T-helper 22 cell (primary cell): Measurements from ENCODE around the gene CLCNKA.

Experiments used
- DNase-seq: peaks from one replicate; pipeline ENCODE4 v3.0.0-alpha.2; 2020; ENCODE audit warnings: low read depth

Gene CLCNKA

DNA sequence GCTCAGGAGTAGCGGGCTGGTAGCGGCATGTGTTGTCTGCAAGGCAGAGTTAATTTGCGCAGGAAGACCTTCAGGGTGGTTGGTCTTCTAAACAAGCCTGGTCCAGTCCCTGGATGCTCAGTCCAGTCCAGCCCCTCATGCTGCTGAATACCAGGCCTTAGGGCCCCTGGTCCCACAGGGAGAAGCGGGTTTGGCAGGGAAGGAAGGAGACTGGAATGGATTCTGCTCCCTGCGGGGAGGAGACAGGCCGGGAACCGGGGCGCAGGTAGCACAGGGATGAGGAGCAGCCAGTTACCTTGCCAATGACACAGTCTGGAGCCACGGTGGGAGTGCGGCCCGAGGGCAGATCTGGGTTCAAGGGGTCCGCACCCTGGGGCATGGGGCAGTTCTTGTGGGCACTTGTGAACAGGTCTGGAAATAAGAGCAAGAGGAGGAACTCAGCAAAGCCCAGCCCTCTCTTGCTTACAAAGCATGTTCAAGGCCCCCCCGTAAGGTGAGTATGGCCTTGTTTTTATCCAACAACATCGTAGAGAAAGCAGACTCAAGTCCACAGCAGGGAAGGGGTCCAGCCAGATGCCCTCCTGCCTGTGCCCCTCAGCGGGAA lies 41.5 kb downstream of the CLCNKA start:
- no peak for DNase-seq

DNA sequence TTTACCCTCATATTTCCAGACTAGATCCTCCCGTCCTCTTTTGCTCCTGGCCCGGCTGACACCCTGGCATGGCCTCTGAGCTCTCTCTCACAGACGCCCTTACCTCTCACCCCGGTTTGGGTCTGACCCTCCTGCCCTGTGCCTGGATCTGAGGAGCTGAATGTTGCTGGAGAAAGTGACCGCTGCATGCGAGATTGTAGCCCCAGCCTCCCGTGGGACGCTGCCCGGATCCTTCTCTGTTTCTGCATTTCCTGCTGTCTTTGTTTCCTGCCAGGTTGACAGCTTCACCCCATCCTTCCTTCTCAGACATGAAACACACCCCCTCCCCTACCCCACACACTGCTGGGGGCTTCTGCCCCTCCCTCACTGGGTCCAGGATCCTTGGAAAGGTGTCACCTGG lies 42.1 kb downstream of the CLCNKA start:
- no peak for DNase-seq

- DNase-seq: no peak
Observed at GRCh38 chr1:16064536-16065268, 42.9 kb downstream of the CLCNKA start.

GRCh38 chr1:16065269-16065576 lies 43.4 kb downstream of the CLCNKA start:
- DNase-seq: no peak

DNA sequence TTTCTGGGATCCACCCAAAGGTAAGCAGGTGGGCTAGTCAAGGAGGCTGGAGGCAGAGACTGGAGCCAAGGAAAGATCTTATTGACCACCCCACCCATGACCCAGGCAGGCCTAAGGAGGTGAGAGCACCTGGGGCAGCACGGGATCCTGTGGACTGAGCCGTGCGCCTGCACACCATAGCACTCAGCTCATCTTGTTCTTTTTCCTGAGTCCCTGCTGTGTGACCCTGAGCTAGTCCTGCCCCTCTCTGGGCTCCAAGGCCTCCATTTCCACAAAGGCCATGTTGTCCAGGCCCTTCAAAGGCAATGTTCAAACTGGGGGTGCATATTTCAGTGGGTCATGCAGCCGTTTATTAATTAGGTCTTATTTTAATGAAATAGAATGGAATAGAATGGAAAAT lies 44.4 kb downstream of the CLCNKA start:
- no peak for DNase-seq

GRCh38 chr1:16067127-16067768 lies 45.4 kb downstream of the CLCNKA start:
- no peak for DNase-seq

- no peak for DNase-seq
Observed at GRCh38 chr1:16067933-16068332, 46.1 kb downstream of the CLCNKA start.

GRCh38 chr1:16068356-16069270 lies 46.8 kb downstream of the CLCNKA start:
- no peak for DNase-seq

DNA sequence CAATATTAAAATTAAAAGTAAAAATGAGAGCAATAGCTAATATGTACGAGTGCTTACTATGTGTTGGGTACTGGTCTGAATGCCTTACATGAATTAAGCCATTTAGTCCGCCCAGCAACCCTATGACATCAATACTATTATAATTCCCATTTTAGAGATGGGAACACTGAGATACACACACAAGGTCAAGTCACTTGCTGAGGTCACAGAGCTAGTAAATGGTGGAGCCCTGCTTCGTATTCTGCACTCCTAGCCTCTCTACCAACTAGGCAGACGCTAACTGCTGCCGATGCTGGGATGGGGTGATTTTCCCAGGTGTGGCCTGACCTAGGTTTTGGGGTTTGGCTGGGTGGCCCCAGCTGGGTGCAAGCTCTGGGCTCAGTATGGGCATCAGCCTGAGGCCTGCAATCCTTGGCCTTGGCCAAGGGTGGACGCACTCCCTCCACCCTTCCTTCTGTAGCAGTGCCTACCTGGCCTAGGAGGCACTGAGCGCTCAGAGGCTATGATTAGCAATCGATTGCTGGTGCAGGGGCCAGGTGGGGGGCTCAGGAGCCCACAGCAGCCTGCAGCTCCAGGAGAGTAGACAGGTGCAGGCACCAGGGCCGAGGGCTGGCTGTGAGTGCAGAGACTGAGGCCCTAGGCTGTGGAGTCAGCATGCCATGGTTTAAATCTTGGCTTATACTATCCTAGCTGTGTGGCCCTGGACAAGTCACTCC lies 49.0 kb downstream of the CLCNKA start:
- no peak for DNase-seq

- DNase-seq: no peak
Observed at GRCh38 chr1:16071614-16072013, 49.8 kb downstream of the CLCNKA start.

DNA sequence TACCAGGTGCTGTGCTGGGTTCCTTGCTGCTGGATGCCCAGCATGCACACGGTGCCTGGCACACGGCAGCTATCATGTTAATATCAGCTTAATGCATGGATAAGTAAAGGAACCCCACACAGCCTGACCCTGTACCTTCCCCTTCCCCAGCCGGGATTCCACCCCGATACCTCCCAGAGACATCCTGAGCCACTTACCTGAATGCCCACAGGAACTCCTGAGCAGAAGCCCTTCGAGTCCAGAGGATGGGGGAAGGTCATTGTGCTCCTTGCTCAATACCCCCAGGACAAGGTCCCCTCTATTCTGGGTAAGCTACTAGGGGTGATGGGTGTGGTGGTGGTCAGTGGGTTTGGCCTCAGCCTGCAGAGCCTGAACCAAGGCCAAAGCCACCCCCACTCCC lies 50.3 kb downstream of the CLCNKA start:
- no peak for DNase-seq

DNA sequence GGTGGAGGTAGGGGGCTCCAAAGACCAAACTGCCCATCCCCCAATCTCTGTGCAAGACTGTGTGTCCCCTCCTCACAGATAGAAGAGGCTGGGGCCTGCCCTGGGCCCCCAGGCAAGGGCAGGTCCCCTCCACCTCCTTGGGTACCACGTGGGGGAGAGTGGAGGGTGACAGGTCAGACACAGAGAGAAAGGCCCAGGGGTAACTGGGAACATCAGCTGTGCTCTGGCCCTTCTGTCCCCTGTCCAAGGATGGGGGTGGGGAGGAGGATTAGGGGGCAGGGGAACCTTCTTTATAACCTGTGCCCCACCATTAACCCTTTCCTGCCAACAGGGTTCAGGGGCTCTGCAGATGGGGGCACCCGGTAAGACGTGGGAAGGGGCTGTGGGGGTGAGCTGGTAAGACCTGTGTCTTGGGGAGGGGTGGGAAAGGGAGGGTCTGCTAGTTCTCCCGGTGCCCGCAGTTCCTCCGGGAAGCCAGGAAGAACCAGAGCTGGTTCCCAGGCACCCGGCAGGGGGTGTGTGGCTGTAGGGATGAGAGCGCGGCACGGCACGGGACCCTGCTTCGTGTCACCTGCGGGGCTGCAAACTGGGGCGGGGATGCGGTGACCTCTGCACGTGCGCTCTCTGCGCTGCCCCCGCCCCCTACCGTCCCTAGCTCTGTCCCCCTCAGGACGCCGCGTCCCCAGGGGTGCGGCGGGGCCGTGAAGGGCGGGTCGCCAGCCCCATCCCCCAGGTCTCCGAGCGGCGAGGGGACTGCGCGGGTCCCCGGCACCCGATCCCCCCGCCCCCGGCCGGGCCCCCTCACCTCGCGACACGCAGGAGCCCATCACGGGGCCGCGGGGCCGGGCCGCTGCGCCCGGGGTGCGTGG lies 51.0 kb downstream of the CLCNKA start:
- DNase-seq: no peak

DNA sequence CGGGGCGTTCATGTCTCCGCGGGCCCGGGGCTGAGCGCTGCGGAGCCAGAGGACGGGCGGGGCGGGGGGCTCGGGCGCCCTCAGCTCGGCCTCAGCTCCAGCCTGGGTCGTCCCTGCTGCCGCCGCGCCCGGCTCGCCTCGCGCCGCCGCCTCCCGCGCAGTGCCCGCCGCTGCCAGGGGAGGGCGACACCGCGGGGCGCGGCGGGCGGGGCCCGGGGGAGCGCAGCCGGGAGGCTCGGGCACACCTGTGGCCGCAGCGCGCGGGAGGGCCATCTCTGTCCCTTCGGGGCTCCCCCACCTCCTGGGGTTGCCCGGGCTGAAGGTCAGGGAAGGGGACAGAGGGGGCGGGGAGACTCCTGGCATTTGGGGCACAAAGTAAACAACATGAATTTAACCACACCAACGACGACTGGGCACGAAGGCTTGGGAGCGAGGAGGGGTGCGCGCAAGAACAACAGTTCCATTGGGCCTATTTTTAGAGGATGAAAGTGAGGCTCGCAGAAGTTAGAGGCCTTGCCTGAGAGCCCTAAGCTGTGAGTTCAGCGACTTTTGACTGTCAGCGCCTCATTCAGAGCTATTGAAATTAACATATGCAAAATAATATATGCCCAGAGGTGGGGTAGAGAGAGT lies 51.8 kb downstream of the CLCNKA start, which contains the start of gene FAM131C:
FAM131C (minus strand) TSS at position 162 of the 630 bp plus-strand sequence. CDS start 209 bp downstream, outside the sequence.
- no peak for DNase-seq

- DNase-seq: no peak
Observed at GRCh38 chr1:16074217-16074616, 52.4 kb downstream of the CLCNKA start.

GRCh38 chr1:16075337-16076030 lies 53.6 kb downstream of the CLCNKA start:
- DNase-seq: no peak

DNA sequence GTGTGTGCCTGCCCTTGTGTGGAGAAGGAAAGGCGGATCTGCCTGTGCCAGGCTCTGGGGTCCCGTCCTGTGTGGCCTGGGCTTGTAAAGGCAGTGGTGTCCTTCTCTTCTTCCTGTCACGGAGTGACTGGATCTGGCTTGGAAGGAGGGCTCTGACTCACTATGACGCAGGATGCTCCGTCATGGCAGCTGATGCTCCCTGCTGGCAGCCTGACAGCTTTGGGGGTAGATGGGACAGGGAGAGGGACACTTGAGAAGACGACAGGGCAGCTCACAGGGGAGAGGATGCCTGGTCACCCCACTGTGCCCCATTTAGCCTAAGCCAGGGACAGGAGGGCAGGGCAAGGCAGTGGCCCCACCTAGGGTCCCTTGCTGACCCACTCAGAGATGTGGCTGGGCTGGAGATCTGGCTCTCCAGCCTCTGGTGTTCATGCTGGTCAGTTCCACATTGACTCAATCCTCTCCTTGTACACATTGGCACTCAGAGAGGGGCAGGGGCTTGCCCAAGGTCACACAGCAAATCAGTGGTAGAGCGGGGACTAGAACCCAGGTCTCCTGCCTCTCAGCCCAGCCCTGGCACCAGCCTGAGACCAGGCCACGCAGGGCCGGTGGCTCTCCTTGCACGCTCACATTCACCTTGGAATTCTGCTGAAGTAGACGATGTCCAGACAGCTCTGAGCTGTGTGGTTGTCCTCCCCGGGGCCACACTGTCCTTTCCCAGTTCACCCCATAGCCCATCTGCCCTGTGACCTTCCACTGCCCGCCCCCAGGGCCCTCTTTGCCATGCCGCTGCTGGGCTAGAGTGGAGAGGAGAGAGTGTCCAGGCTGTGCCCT lies 54.4 kb downstream of the CLCNKA start:
- DNase-seq: no peak

GRCh38 chr1:16076865-16077238 lies 55.0 kb downstream of the CLCNKA start:
- no peak for DNase-seq

GRCh38 chr1:16077406-16078245 lies 55.8 kb downstream of the CLCNKA start:
- DNase-seq: no peak
